Measurements from ENCODE around the gene LILRB5. TPM values are rescaled to one million over a fixed set of nuclear protein-coding genes. Genes with fewer than 3 reads are reported as not detected.

The LILRB5 gene
- total RNA-seq, 1 experiment from 2014 or later, result not detected

DNA sequence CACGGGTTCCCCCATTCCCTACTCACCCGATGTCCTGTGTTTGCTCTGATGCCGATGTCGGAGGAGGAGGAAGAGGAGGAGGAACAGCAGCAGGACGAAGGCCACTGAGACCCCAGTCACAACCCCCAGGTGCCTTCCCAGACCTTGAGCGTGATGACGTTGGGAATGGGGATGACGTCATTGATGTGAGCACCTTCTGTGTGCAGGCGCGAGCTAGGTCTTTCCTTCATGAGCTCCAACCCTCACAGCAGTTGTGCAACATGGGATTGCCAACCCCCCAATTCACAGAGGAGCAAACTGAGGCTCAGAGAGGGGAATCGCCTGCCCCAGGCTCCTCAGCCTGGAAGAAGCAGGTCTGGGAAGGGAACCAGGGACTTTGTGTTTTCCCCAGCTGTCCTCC lies 4.2 kb downstream of the LILRB5 start:
- intact Hi-C loops (cut with micrococcal nuclease; ENCODE audit: unreplicated experiment), result no loop called here
- TF ChIP-seq, protein P1, sequence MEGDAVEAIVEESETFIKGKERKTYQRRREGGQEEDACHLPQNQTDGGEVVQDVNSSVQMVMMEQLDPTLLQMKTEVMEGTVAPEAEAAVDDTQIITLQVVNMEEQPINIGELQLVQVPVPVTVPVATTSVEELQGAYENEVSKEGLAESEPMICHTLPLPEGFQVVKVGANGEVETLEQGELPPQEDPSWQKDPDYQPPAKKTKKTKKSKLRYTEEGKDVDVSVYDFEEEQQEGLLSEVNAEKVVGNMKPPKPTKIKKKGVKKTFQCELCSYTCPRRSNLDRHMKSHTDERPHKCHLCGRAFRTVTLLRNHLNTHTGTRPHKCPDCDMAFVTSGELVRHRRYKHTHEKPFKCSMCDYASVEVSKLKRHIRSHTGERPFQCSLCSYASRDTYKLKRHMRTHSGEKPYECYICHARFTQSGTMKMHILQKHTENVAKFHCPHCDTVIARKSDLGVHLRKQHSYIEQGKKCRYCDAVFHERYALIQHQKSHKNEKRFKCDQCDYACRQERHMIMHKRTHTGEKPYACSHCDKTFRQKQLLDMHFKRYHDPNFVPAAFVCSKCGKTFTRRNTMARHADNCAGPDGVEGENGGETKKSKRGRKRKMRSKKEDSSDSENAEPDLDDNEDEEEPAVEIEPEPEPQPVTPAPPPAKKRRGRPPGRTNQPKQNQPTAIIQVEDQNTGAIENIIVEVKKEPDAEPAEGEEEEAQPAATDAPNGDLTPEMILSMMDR (IDR thresholded peaks at IDR 0.05; ENCODE audit: unreplicated experiment), result no peak
- CTCF ChIA-PET, result no interaction called here
- Mint-ChIP-seq H3K4me1 (ENCODE audit: low read depth, unreplicated experiment) (peaks cover 5% of the 10 kb centered on the region), H3K36me3 (ENCODE audit: insufficient read depth, unreplicated experiment) (no peaks in the 10 kb centered on the region), H3K27me3 (ENCODE audit: unreplicated experiment) (peaks cover 100% of the 10 kb centered on the region), H3K9me3 (ENCODE audit: low read depth, unreplicated experiment) (no peaks in the 10 kb centered on the region), H3K27ac (ENCODE audit: unreplicated experiment) (no peak overlapping the region), H3K4me3 (ENCODE audit: low read depth, unreplicated experiment) (no peak overlapping the region)
- no TSS peak for BruUV-seq (replicated peaks)
- DNase-seq, result no peak

DNA sequence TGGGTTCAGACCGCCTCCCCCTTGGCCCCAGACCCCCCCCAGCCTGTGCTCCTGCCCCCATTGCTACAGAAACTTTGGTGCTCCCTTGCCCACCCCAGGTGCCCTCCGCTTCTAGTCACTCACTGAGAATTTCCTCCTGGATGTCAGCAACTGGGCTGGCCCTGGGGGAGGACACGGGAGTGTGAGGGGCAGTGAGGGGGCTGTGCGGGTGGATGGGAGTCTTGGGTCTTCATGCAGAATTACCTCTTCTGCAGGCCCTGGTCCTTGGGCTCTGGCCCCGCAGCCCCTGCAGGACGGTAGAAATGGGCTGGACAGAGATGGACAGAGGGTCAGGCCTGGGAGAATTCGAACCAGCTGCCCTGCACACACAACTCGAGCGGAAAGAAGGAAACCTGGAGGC lies 4.8 kb downstream of the LILRB5 start:
- no peaks in the 10 kb centered on the region for H3K36me3 Mint-ChIP-seq (ENCODE audit: insufficient read depth, unreplicated experiment)
- H3K9me3 Mint-ChIP-seq (ENCODE audit: low read depth, unreplicated experiment), result no peaks in the 10 kb centered on the region
- peaks cover 100% of the 10 kb centered on the region for H3K27me3 Mint-ChIP-seq (ENCODE audit: unreplicated experiment)
- no peak overlapping the region for H3K27ac Mint-ChIP-seq (ENCODE audit: unreplicated experiment)
- DNase-seq, result no peak
- no TSS peak for BruUV-seq (replicated peaks)
- H3K4me3 Mint-ChIP-seq (ENCODE audit: low read depth, unreplicated experiment), result no peak overlapping the region
- intact Hi-C loops (cut with micrococcal nuclease; ENCODE audit: unreplicated experiment), result no loop called here
- peaks cover 9% of the 10 kb centered on the region for H3K4me1 Mint-ChIP-seq (ENCODE audit: low read depth, unreplicated experiment)
- TF ChIP-seq, protein P1 (IDR thresholded peaks at IDR 0.05; ENCODE audit: unreplicated experiment), result no peak
- CTCF ChIA-PET, result no interaction called here

DNA sequence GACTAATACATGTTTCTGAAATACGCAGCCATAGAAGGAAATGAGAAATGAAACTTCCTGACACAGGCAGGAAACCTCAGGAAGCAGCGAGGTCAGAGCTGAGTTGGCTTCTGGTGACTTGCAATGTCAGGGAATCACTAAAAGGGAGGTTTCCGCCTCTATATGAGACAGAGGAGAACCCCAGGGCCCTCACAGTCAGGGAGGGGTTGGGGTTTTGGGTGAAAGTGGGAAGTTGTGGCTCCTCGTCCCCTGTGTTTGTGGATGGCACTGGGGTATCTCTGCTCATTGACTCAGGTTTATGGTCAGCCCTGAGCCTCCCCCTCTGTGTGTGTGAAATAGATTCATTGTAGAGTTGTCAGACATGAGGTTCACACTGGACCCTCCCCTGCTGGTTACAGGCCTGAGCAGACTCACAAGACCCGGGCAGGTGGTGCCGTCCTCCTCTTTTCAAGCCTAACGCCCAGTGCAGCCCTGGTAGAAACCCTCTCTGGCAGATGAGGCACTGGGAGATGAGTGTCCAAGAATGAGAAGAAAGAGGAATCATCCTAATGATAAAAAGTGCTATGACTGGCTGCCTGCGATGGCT lies 9.0 kb downstream of the LILRB5 start:
- BruUV-seq (replicated peaks), result no TSS peak
- Mint-ChIP-seq H3K27me3 (ENCODE audit: unreplicated experiment) (peaks cover 81% of the 10 kb centered on the region), H3K4me3 (ENCODE audit: low read depth, unreplicated experiment) (peak overlapping the region; percentile 17), H3K36me3 (ENCODE audit: insufficient read depth, unreplicated experiment) (no peaks in the 10 kb centered on the region), H3K9me3 (ENCODE audit: low read depth, unreplicated experiment) (no peaks in the 10 kb centered on the region), H3K4me1 (ENCODE audit: low read depth, unreplicated experiment) (peaks cover 9% of the 10 kb centered on the region), H3K27ac (ENCODE audit: unreplicated experiment) (no peak overlapping the region)
- intact Hi-C loops (cut with micrococcal nuclease; ENCODE audit: unreplicated experiment), result no loop called here
- CTCF ChIA-PET, result interaction anchor here (0.7 to 1.0 kb wide), 2 partner anchors 18 to 59 kb away, joined by 3 read pairs; partner anchors contain the start of gene MBOAT7
- TF ChIP-seq, protein P1 (IDR thresholded peaks at IDR 0.05; ENCODE audit: unreplicated experiment), result no peak
- no peak for DNase-seq

DNA sequence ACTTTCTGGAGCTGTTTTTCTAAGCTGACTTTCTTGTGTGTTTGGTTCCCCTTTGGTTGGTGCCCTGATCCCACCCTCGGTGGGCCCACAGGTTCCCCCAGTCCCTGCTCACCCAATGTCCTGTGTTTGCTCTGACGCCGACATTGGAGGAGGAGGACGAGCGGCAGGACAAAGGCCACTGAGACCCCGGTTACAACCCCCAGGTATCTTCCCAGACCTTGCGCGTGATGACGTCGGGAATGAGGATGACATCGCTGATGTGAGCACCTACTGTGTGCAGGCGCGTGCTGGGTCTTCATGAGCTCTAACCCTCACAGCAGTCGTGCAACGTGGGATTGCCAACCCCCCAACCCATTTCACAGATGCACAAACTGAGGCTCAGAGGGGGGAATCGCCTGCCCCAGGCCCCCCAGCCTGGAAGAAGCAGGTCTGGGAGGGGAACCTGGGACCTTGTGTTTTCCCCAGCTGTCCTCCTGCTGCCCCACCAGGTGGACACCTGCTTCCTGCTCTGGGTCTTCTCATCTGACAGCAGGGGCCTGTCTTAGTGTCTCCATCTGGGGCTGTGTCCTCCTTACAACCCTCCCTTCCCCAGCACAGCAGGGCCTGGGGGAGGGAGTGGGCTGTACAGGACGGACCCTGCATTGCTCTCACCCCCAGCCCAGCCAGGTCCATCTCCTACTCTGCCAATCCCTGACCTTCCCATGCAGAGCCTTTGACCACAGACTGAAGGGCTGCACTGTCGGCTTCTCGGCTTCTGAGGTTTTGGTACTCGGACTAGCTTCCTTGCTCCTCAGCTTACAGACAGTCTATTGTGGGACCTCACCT lies 9.8 kb downstream of the LILRB5 start:
- TF ChIP-seq, protein P1 (IDR thresholded peaks at IDR 0.05; ENCODE audit: unreplicated experiment), result no peak
- intact Hi-C loops (cut with micrococcal nuclease; ENCODE audit: unreplicated experiment), result loop anchor here (2.0 kb wide), 1 partner anchor 25 kb away; the partner anchor contains the start of gene LILRB3
- CTCF ChIA-PET, result interaction anchor here (0.7 to 1.0 kb wide), 2 partner anchors 19 to 58 kb away, joined by 3 read pairs; partner anchors contain the start of gene MBOAT7
- BruUV-seq (replicated peaks), result no TSS peak
- Mint-ChIP-seq H3K36me3 (ENCODE audit: insufficient read depth, unreplicated experiment) (no peaks in the 10 kb centered on the region), H3K4me3 (ENCODE audit: low read depth, unreplicated experiment) (peak overlapping the region; percentile 17), H3K9me3 (ENCODE audit: low read depth, unreplicated experiment) (no peaks in the 10 kb centered on the region), H3K27ac (ENCODE audit: unreplicated experiment) (no peak overlapping the region), H3K4me1 (ENCODE audit: low read depth, unreplicated experiment) (peaks cover 9% of the 10 kb centered on the region), H3K27me3 (ENCODE audit: unreplicated experiment) (peaks cover 73% of the 10 kb centered on the region)
- DNase-seq, result no peak
